ENCODE results near the gene ZNF319.
"Not testable (repeated sequence)": the region's sequence is repeated elsewhere in the genome, so short reads cannot be mapped to it uniquely, and the experiment has no call there.

DNA sequence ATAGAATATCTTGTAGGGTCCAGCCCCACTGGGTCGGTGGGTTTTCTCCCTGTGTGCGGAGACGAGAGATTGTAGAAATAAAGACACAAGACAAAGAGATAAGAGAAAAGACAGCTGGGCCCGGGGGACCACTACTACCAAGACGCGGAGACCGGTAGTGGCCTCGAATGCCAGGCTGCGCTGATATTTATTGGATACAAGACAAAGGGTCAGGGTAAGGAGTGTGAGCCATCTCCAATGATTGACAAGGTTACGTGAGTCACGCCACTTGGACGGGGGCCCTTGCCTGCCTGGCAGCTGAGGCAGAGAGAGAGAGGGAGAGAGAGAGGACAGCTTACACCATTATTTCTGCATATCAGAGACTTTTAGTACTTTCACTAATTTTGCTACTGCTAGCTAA, 4.3 kb upstream of the ZNF319 start:
- TF ChIP-seq, protein P1, sequence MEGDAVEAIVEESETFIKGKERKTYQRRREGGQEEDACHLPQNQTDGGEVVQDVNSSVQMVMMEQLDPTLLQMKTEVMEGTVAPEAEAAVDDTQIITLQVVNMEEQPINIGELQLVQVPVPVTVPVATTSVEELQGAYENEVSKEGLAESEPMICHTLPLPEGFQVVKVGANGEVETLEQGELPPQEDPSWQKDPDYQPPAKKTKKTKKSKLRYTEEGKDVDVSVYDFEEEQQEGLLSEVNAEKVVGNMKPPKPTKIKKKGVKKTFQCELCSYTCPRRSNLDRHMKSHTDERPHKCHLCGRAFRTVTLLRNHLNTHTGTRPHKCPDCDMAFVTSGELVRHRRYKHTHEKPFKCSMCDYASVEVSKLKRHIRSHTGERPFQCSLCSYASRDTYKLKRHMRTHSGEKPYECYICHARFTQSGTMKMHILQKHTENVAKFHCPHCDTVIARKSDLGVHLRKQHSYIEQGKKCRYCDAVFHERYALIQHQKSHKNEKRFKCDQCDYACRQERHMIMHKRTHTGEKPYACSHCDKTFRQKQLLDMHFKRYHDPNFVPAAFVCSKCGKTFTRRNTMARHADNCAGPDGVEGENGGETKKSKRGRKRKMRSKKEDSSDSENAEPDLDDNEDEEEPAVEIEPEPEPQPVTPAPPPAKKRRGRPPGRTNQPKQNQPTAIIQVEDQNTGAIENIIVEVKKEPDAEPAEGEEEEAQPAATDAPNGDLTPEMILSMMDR (IDR thresholded peaks at IDR 0.05), result not testable (repeated sequence)
- TF ChIP-seq EP300, POLR2A, POLR2AphosphoS5 (IDR thresholded peaks at IDR 0.05): not testable (repeated sequence)

All from stomach (tissue), 4 donors.